Measurements from ENCODE around the gene APOBEC3F. TPM values are rescaled to one million over a fixed set of nuclear protein-coding genes. Genes with fewer than 3 reads are reported as not detected.

Gene APOBEC3F
- total RNA-seq, 2 experiments from 2014 or later = 41.4 to 45.1 TPM

- Mint-ChIP-seq H3K4me3 (peak within 1 kb of the TSS; percentile 88), H3K9me3 (no peaks in the 10 kb centered on the region), H3K36me3 (peaks cover 18% of the 10 kb centered on the region), H3K27me3 (no peaks in the 10 kb centered on the region), H3K4me1 (peaks cover 59% of the 10 kb centered on the region), H3K27ac (peak within 1 kb of the TSS; percentile 96)
- peak; percentile 59 for ATAC-seq (ENCODE audit: low read depth)
- POLR2A ChIA-PET = interaction anchor here (0.6 to 2.3 kb wide), 5 partner anchors 9 to 222 kb away, joined by 3 to 22 read pairs (median 3); partner anchors contain the start of gene RPL3
- DNase-seq = no peak
Observed at GRCh38 chr22:39097098-39098020, 56.7 kb downstream of the APOBEC3F start, which contains the start of gene APOBEC3H. APOBEC3H (plus strand) TSS chr22:39097244; CDS start chr22:39100279, 3,035 bp downstream.

DNA sequence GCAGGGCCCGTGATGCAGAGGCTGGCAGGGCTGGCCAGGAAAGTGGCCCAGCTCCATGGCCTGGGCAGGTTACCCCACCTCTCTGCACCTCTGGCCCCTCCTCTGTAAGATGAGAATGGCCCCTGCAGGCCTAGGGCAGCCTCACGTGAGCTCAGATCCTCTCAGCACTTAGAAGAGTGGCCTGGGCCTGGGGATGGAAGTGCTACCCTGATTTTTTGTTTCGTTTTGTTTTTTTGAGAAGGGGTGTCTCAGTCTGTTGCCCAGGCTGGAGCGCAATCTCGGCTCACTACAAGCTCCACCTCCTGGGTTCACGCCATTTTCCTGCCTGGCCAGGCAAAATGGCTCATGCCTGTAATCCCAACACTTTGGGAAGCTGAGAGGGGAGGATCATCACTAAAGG lies 57.4 kb downstream of the APOBEC3F start:
- H3K4me3 Mint-ChIP-seq = peak overlapping the region; percentile 88
- H3K4me1 Mint-ChIP-seq = peaks cover 52% of the 10 kb centered on the region
- POLR2A ChIA-PET = interaction anchor here (1.3 to 2.3 kb wide), 3 partner anchors 10 to 221 kb away, joined by 3 to 22 read pairs (median 9); partner anchors contain the start of gene RPL3
- no peaks in the 10 kb centered on the region for H3K9me3 Mint-ChIP-seq
- peaks cover 21% of the 10 kb centered on the region for H3K36me3 Mint-ChIP-seq
- ATAC-seq (ENCODE audit: low read depth) = no peak
- no peak for DNase-seq
- H3K27ac Mint-ChIP-seq = peak overlapping the region; percentile 85
- H3K27me3 Mint-ChIP-seq = no peaks in the 10 kb centered on the region

- DNase-seq = no peak
- H3K9me3 Mint-ChIP-seq = no peaks in the 10 kb centered on the region
- H3K27me3 Mint-ChIP-seq = no peaks in the 10 kb centered on the region
- H3K4me3 Mint-ChIP-seq = peak overlapping the region; percentile 88
- H3K4me1 Mint-ChIP-seq = peaks cover 51% of the 10 kb centered on the region
- peak overlapping the region; percentile 80 for H3K27ac Mint-ChIP-seq
- ATAC-seq (ENCODE audit: low read depth) = no peak
- peaks cover 24% of the 10 kb centered on the region for H3K36me3 Mint-ChIP-seq
- POLR2A ChIA-PET = interaction anchor here (1.3 to 2.3 kb wide), 3 partner anchors 10 to 221 kb away, joined by 3 to 22 read pairs (median 9); partner anchors contain the start of gene RPL3
Observed at GRCh38 chr22:39098576-39098975, 57.9 kb downstream of the APOBEC3F start.

GRCh38 chr22:39101226-39101625 lies 60.6 kb downstream of the APOBEC3F start:
- peaks cover 25% of the 10 kb centered on the region for H3K36me3 Mint-ChIP-seq
- no peak for DNase-seq
- POLR2A ChIA-PET = no interaction called here

GRCh38 chr22:39103431-39103830 lies 62.8 kb downstream of the APOBEC3F start:
- no peaks in the 10 kb centered on the region for H3K9me3 Mint-ChIP-seq
- no peaks in the 10 kb centered on the region for H3K27me3 Mint-ChIP-seq
- POLR2A ChIA-PET = interaction anchor here (1.2 kb wide), 1 partner anchor 10 kb away, joined by 4 read pairs; no protein-coding TSS in a partner anchor
- ATAC-seq (ENCODE audit: low read depth) (no peak), DNase-seq (no peak)
- peaks cover 22% of the 10 kb centered on the region for H3K36me3 Mint-ChIP-seq
- H3K4me1 Mint-ChIP-seq = peaks cover 18% of the 10 kb centered on the region
- H3K4me3 Mint-ChIP-seq = no peak overlapping the region
- H3K27ac Mint-ChIP-seq = no peak overlapping the region

More at GRCh38 chr22:39101226-39101625, 60.6 kb downstream of the APOBEC3F start:
- Mint-ChIP-seq H3K4me1 (peaks cover 31% of the 10 kb centered on the region), H3K27me3 (no peaks in the 10 kb centered on the region), H3K9me3 (no peaks in the 10 kb centered on the region), H3K27ac (no peak overlapping the region), H3K4me3 (no peak overlapping the region)
- no peak for ATAC-seq (ENCODE audit: low read depth)

Other genes starting within 250 kb of the APOBEC3F start
- gene DNAL4, start 246.7 kb upstream of the APOBEC3F start, total RNA-seq = 10 to 100 TPM in 1 of 2 experiments, 1 to 10 TPM in 1; 9.3 to 12.0 TPM
- 1 to 10 TPM; 5.9 to 6.8 TPM for gene NPTXR, start 196.8 kb upstream of the APOBEC3F start, total RNA-seq
- gene CBX6, start 168.6 kb upstream of the APOBEC3F start, total RNA-seq = 10 to 100 TPM; 66.0 to 66.4 TPM
- not detected for gene APOBEC3A, start 83.3 kb upstream of the APOBEC3F start, total RNA-seq
- gene APOBEC3B, start 58.5 kb upstream of the APOBEC3F start, total RNA-seq = 1 to 10 TPM; 7.1 to 7.2 TPM
- gene APOBEC3C, start 26.6 kb upstream of the APOBEC3F start, total RNA-seq = 100 to 1,000 TPM; 120 to 124 TPM
- 10 to 100 TPM; 46.8 to 47.4 TPM for gene APOBEC3D, start 19.7 kb upstream of the APOBEC3F start, total RNA-seq
- gene APOBEC3G, start 36.4 kb downstream of the APOBEC3F start, total RNA-seq = 100 to 1,000 TPM; 116 to 118 TPM
- gene APOBEC3H, start 56.4 kb downstream of the APOBEC3F start, total RNA-seq = 10 to 100 TPM; 75.5 to 84.9 TPM
- gene CBX7, start 111.8 kb downstream of the APOBEC3F start, total RNA-seq = 10 to 100 TPM; 64.2 to 71.3 TPM
- gene PDGFB, start 204.1 kb downstream of the APOBEC3F start, total RNA-seq = 1 to 10 TPM; 7.2 to 7.9 TPM

All from activated naive CD8-positive, alpha-beta T cell treated with anti-CD3 and anti-CD28 coated beads, Interleukin-2, amount 10 ng/mL, durations not matched to agents 7 days and 5 days (primary cell).